HG03378 (cell line): ENCODE data around the gene CORO2B.

Experiments
- ATAC-seq: cut with Tn5 transposase; IDR thresholded peaks from one replicate; pipeline ENCODE4 v1.9.1; 2021; ENCODE audit warnings: mild to moderate bottlenecking, moderate library complexity; ENCODE audit not compliant: unreplicated experiment

The CORO2B gene

DNA sequence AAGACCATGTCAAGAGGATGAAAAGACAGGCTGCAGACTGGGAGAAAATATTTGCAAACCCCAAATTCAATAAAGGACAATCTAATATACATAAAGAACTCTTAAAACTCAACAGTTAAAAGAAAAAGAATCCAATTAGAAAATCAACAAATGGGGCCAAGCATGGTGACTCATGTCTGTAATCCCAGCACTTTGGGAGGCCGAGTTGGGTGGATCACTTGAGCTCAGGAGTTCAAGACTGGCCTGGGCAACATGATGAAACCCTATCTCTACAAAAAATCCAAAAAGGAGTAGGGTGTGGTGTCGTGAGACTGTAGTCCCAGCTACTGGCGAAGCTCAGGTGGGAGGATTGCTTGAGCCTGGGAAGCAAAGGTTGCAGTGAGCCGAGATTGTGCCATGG is 184.3 kb downstream of the CORO2B start:
- no peak for ATAC-seq

DNA sequence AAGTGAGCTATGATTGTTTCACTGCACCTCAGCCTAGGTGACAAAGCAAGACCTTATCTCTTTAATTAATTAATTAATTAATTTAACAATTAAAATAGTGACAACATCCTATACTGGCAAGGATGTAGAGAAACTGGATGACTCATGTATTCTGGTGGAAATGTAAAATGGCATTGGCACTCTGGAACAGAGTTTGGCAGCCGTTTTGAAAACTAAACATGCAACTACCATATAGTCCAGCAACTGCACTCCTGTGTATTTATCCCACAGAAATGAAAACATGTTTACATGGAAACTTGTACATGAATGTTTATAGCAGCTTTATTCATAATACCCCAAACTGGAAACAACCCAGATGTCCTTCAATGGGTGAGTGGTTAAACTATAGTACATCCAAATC is 185.3 kb downstream of the CORO2B start:
- no peak for ATAC-seq

DNA sequence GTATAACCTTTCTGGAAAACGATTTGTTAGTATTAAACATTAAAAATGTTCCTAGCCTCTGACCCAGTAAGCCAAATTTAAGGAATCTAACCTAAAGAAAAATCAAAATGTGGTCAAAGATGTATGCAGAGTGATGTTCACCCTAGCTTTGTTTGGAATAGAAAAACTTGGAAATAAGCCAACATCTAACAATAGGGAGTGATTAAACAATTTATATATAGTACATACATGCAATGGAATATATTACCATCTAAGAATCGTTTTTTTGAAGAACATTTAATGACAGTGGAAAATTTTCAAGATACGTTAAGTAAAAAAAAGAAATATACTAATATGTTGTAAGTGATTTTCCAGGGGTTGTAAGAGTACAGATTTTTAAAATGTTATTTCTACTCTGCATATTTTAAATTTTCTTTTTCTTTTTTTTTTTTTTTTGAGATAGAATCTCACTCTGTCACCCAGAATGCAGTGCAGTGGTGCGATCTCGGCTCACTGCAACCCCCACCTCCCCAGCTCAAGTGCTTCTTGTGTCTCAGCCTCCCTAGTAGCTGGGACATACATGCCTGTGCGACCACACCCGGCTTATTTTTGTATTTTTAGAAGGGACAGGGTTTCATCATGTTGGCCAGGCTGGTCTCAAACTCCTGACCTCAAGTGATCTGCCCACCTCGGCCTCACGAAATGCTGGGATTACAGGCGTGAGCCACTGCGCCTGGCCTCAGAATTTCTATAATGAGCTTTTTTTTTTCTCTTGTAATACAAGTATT is 187.0 kb downstream of the CORO2B start:
- no peak for ATAC-seq

DNA sequence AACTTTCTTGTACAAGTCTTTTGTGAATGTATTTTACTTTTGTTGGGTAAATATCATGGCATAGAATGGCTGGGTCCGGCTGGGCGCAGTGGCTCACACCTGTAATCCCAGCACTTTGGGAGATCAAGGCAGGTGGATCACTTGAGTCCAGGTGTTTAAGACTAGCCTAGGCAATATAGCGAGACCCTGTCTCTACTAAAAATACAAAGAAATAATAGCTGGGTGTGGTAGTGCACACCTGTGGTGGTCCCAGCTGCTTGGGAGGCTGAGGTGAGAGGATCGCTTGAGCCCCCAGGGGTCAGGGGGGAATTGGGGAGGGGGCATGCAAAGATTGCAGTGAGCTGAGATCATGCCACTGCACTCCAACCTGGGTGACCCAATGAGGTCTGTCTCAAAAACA is 189.0 kb downstream of the CORO2B start:
- ATAC-seq: no peak

DNA sequence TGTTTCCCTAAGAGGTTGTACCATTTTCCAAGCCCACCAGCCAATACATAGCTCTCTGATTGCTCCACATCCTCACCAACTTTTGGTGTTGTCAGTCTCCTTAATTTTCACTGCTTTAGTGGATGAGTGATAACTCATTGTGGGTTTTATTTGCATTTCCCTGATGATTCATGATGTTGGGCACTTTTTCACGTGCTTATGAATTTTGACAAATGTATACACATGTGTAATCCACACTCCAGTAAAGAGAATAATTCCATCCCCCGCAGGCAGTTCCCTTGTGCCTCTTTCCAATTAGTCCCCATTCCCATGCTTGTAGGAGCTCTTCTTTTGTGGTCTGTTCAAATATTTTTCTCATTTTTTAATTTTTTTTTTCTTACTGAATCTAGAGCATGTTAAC is 189.5 kb downstream of the CORO2B start:
- no peak for ATAC-seq

DNA sequence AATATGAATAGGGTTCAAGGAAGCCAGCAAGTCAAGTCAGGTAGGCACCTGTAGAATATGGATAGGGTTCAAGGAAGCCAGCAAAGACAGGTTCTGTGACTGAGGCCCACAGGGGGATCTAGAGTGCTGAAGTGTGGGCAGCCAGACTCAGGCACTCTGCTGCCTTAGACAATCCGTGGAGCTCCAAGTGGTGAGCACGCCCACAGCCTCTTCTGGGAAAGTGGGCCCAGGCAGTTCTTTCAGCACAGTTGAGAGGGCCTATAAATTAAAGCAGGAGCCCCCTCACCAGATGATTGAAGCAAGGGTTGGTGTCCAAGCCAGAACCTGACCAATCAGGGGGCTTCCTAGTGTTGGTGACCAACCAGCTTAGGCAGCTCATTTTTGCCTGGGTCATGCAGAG is 190.9 kb downstream of the CORO2B start:
- no peak for ATAC-seq

DNA sequence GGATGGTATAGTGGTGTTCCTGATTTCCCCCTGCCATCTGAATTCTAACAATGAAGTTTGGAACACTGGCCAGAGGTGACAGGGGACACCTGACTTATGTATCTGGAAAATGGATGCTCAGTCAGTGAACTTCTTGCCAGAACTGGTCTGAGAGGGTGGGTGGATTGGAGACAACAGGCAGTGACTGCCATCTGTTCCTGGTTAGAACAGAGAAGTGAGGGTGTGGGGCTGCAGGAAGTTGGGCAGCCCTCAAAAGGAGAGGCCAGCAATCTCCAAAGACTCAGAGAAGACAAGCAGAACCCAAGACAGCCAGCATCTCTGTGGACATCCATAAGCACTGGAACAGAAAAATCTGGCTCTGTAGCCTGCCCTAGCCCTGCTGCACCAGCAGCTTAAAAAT is 191.4 kb downstream of the CORO2B start:
- no peak for ATAC-seq

DNA sequence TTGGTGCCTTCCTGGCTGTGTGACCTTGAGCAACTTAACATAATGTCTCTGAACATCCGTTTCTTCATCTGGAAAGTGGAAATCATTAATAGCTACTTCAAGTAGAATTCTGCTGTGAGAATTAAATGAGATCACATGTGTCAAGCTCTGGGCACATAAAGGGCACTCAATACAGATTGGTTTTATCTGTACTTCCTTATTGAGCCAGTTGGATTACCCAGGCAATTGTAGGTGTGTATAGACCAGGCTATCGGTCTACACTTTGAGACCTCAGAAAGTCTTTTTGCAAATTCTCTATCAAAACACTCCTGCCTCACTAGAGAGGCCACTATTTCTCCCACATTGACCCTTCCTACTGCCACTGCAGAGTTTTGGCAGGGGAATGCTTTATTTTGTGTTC is 194.2 kb downstream of the CORO2B start:
- ATAC-seq: no peak

DNA sequence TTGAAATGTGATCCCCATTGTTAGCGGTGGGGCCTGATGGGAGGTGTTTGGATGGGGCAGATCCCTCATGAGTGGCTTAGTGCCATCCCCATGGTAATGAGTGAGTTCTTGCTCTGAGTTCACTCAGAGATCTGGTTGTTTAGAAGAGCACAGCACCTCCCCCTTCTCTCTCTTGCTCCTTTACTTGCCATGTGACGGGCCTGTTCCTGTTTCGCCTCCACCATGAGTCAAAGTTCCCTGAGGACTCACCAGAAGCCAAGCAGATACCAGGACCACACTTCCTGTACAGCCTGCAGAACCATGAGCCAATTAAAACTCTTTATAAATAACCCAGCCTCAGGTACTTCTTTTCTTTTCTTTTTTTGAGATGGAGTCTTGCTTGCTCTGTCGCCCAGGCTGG is 195.3 kb downstream of the CORO2B start:
- ATAC-seq: no peak

DNA sequence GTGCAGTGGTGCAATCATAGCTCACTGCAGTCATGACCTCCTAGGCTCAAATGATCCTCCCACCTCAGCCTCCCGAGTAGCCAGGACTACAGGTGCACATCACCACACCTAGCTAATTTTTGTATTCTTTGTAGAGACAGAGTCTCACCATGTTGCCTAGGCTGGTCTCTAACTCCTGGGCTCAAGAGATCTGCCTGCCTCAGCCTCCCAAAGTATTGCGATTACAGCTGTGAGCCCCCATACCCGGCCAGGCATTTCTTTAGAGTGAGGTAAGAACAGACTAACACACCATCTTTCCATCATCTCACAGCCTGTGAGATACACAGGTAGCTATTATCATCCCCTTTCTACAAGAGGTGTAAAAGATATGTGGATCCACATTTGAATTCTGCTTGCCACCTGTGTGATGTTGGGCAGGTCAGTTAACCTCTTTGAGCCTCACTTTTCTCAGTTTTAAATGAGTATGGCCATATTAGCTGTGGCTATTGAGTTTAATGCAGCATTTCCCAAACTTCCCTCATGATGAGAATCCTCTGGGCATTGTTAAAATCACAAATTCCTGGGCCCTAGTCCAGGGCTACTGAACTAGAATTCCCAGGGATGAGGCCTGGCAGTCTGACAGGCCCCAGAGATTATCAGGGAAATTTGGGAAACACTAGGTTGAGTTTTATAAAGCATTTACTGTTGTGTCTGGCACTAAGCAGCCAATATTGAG is 195.9 kb downstream of the CORO2B start:
- no peak for ATAC-seq

DNA sequence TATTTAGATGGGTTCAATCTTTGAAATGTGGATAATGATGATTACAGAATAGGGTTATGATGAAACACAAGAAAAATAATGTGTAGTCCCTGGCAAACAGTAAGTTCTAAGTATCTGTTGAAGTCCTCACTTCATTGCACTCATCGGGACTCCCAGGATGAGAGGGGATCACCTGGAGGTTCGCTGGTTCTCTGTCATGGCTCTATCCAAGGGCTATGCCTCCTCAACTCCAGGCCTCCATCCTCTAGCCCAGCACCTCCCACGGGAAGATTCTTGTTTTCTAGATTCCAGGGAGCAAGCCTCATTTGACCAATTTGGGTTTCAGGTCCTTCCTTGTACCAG is 196.4 kb downstream of the CORO2B start:
- no peak for ATAC-seq

DNA sequence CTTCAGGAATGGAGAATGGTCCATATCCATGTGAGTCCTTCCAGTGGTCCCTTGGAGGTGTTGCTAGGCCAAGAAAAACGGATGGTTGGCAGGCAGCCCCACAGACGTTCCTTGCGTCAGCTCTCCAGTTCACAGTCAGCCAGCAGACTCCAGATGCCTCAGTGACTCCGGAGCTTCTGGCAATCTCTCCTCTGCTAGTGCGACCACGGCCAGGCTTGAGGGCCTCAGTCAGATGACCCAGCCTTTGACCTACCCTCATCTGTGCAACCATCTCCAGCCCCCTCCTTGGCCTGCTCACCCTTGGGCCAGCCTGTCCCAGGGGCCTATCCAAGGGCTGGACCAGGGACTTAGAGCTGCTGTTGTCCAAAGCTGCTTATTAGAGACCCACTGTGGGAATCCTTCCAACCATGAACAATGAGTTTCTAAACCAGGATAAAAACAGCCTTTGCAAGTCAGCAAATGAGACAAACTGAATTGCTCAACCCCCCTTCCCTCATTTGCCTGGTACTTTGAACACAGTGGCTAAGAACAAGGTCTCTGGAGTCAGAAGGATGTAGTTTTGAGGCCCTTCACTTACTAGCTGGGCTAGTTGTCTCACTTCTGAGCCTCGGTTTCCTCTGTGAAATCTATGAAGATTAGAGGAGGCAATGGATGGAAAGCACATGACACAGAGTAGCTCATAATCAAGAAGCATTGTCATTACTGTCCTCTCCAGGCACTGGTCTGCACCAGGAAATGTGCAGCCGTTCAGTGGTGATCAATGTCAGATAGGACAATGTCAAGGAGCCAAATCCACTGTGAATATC is 197.1 kb downstream of the CORO2B start:
- ATAC-seq: no peak

DNA sequence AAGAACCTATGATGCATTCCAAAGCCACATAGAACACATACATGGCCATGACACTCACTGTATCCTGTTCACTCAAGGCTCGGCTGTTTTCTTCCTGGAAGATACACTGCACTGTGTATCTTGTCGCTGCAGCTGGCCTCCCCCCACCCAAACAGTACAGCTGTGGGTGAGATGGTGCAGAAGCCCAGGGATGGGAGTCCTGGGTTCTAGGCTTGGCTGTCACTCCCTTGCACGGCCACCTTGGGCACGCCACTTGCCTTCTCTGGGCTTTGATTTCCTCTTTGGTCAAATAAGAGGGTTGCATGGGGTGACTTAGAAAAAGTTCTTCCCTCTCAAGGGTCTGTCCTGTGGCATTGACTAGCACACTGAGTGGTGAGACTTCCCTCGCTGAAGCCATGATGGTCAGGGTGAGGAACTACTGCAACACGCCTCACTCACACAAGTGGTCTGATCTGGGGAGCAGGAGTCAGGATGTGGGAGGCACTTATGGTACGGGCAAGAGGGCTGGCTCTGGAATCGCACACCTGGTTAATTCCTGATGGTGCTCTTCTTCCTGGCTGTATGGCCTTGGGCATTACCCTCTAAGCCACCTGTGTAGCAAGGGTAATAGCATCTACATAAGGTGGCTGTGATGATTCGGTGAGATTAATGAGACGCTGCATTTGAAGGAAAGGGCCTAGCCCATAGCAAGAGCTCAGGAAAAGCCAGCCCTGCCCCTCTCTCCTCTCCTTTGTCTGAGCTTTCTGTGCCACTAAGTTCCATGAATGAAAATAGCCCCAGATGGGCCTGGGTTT is 197.9 kb downstream of the CORO2B start:
- no peak for ATAC-seq
